Thyroid gland (tissue), 4 donors: ENCODE results near the gene GOLGA8T. TPM values are rescaled to one million over a fixed set of nuclear protein-coding genes. Genes with fewer than 3 reads are reported as not detected.
"Not testable (repeated sequence)": the region's sequence is repeated elsewhere in the genome, so short reads cannot be mapped to it uniquely, and the experiment has no call there.

Source experiments
- DNase-seq, 2 donors: peaks; one replicate each; pipeline ENCODE4 v3.0.0-alpha.2; 2019
- H3K27ac ChIP-seq, 3 donors: fragments of 200-600 bp; sonication (generic); 1 replicate in 2 of 3; 2 replicates in 1 of 3; pipeline ENCODE4 v1.5.1; 2016 to 2019; ENCODE audit warnings: mild to moderate bottlenecking in 1 of 3, moderate library complexity in 1 of 3
- H3K27me3 ChIP-seq: fragments of 200-600 bp; sonication (generic); one replicate; pipeline ENCODE4 v1.5.1; 2019
- H3K36me3 ChIP-seq, 2 donors: fragments of 200-600 bp; sonication (generic); one replicate each; pipeline ENCODE4 v1.5.1; 2016 to 2019
- H3K4me1 ChIP-seq, 2 donors: fragments of 200-600 bp; sonication (generic); one replicate each; pipeline ENCODE4 v1.5.1; 2017 to 2019
- H3K4me3 ChIP-seq, 3 donors: fragments of 200-600 bp; sonication (generic); replicated peaks in 1 of 3; 1 replicate in 2 of 3; 2 replicates in 1 of 3; pipeline ENCODE4 v1.5.1; 2016; ENCODE audit warnings: mild to moderate bottlenecking in 1 of 3
- H3K9me3 ChIP-seq: fragments of 200-600 bp; sonication (generic); one replicate; pipeline ENCODE4 v1.5.1; 2017
- WGBS, 2 donors: methylation state at CpG; one replicate each; pipeline ENCODE4 v1.1.5; 2017; 5-methylcytosine and 5-hydroxymethylcytosine counted together
- intact Hi-C: fragments of 100-400 bp; cut with DNase I; formaldehyde crosslinking; loops from one replicate; pipeline ENCODE4 v1.15.1; 2023
- total RNA-seq, 4 donors: library from RNA; depleted of rRNA; stranded (reverse); fragments of >200 nt; gene quantifications; one replicate each; pipeline ENCODE4 v1.2.3, GENCODE V29; 2016
- TF ChIP-seq, protein P1 (sequence below), 6 experiments: fragments of 200-600 bp in 3 of 6; fragments of 450-650 bp in 3 of 6; sonication (generic) in 3 of 6; IDR thresholded peaks; one replicate each; pipeline ENCODE4 v1.5.1; 2016 to 2019; ENCODE audit warnings: antibody characterized with exemption in 6 of 6, mild to moderate bottlenecking in 2 of 6, inconsistent platforms in 1 of 6, moderate library complexity in 1 of 6

Gene GOLGA8T, protein sequence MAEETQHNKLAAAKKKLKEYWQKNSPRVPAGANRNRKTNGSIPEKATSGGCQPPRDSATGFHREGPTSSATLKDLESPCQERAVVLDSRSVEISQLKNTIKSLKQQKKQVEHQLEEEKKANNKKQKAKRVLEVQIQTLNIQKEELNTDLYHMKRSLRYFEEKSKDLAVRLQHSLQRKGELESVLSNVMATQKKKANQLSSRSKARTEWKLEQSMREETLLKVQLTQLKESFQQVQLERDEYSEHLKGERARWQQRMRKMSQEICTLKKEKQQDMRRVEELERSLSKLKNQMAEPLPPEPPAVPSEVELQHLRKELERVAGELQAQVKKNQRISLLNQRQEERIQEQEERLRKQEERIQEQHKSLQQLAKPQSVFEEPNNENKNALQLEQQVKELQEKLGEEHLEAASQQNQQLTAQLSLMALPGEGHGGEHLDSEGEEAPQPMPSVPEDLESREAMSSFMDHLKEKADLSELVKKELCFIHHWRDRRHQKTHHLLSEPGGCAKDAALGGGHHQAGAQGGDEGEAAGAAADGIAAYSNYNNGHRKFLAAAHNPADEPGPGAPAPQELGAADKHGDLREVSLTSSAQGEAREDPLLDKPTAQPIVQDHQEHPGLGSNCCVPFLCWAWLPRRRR
- 1 to 10 TPM in 3 of 4 donors, not detected in 1; 1.2 to 1.4 (median 1.3) TPM for total RNA-seq

DNA sequence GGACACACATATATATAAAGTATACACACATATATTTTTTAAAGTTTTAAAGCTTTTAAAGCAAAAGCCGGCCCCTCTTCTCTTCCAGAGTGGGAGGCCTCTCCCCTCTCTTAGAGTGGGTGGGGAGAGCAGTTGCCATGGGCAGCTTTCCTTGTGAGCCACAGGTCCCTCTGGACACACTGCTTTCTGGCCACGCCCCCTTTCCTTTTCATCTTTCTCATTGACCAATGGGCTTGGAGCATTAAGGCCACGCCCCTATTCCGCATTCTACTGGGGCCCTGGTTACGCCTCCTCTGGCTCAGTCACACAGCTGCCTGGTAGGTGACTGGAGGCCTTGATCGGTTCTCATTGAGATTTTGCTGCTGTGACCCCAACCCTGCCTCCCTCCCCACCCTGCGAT, at the start of gene GOLGA8T:
Gene GOLGA8T, plus strand, starts transcription at position 301 of the 400 bp plus-strand sequence. Its CDS starts 98 bp downstream, at position 399.
- H3K4me1 ChIP-seq, H3K27ac ChIP-seq, DNase-seq, H3K27me3 ChIP-seq, H3K9me3 ChIP-seq, H3K36me3 ChIP-seq, intact Hi-C loops, H3K4me3 ChIP-seq: not testable (repeated sequence)
- WGBS, 2 donors, result no CpG with 5 or more reads among the region's 7 CpGs

DNA sequence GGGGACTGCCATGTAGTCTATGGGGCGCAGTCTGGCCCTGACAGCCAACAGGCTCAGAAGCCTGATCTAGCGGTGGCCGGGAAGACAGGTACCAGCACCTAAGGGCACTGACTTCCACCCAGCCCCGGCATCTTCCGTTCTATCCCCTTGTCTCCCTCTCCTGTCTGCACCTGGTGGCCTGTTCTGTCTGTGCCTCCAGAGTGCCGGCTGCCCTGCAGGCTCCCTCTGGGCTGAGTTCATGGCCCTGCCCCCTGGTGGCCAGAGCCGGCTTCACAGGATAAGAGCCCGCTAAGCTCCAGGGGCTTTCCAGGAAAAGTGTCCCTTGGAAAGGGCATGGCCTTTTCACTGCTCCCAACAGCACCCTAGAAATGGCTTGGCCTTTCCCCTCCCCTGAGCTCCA, 37.0 kb upstream of the GOLGA8T start:
- H3K36me3 ChIP-seq, H3K9me3 ChIP-seq, H3K4me3 ChIP-seq, H3K27me3 ChIP-seq, H3K27ac ChIP-seq, intact Hi-C loops, DNase-seq, H3K4me1 ChIP-seq: not testable (repeated sequence)
- WGBS, 2 donors, result no CpG with 5 or more reads among the region's 8 CpGs

DNA sequence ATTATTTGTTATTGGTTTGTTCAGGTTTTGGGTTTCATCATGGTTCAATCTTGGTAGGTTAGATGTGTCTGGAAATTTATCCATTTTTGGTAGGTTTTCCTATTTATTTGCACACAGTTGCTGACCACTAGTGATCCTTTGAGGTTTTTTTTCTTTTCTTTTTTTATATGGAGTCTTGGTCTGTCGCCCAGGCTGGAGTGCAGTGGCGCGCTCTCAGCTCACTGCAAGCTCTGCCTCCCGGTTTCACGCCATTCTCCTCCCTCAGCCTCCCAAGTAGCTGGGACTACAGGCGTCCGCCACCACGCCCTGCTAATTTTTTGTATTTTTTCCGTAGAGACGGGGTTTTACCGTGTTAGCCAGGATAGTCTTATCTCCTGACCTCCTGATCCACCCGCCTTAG, 32.0 kb upstream of the GOLGA8T start:
- H3K4me3 ChIP-seq, H3K27me3 ChIP-seq, DNase-seq, intact Hi-C loops, H3K36me3 ChIP-seq, H3K9me3 ChIP-seq, H3K27ac ChIP-seq, H3K4me1 ChIP-seq: not testable (repeated sequence)
- WGBS, 2 donors, result no CpG with 5 or more reads among the region's 12 CpGs

DNA sequence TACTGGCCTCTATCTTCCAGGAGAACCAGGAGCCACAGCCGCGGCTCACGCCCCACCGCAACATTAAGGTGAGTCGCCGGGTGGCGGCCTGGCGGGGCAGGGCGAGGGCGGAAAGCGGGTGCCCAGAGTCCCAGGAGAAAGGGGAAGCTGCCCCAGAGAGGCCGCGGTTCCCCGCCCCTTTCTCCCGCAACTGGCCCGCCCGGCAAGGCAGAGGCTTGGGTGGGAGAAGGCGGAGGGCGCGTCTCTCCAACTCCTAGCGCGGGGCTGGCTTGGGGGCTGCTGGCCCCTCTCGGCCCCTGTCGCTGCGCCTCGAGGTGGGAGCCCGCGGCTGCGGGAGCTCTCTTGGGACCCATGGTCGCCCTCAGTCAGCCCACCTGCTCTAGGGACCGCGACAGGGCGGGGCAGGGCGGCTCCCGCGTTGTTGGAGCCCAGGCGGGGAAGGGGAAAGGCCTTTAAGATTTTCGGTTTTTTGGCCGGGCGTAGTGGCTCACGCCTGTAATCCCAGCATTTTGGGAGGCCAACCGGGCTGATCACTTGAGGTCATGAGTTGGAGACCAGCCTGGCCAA, 30.8 kb upstream of the GOLGA8T start:
- H3K27ac ChIP-seq, H3K4me3 ChIP-seq, H3K27me3 ChIP-seq, H3K36me3 ChIP-seq, H3K4me1 ChIP-seq, DNase-seq, H3K9me3 ChIP-seq, intact Hi-C loops: not testable (repeated sequence)
- no CpG with 5 or more reads among the region's 42 CpGs for WGBS, 2 donors

DNA sequence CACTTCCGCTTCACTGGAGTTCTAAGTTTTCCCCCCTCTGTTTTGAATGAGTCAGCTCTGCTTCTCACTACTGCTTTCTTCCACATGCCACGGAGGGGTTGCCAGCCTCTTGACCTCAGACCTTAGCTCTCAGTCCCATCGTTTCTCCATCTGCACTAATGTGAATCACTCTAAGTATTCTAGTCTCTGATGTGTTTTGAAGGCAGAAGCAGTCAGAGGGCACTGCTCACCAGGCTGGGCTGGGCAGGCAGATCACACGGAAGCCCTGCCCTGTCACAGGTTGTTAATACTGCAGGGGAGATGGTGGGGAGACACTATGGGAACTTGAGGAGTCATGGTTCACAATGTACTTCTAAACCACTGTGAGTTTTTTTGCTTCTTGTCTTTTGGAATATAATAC, 24.3 kb upstream of the GOLGA8T start:
- no CpG with 5 or more reads among the region's 4 CpGs for WGBS, 2 donors
- intact Hi-C loops, DNase-seq, H3K36me3 ChIP-seq, H3K27me3 ChIP-seq, H3K9me3 ChIP-seq, H3K4me1 ChIP-seq, H3K4me3 ChIP-seq, H3K27ac ChIP-seq: not testable (repeated sequence)

DNA sequence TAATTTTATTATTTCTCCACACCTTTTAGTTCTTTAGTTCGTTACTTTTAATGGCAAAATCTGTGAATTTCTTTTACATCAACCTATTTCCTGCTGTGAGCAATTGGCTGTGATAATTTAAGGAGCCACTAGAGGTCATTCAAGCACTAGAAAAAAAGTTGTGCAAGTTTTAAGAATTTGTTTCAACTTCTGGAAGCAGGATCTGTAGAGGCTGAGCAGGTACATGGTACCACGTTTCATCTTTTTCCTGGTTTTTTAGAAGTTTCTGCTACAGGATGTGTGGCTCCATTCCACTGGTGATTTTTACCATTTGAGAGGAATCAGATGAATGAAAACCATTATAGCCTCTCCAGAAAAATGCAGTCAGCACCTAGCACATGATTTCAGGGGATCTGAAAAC, 4.8 kb upstream of the GOLGA8T start:
- H3K27me3 ChIP-seq, DNase-seq, H3K4me3 ChIP-seq, H3K9me3 ChIP-seq, intact Hi-C loops, H3K4me1 ChIP-seq, H3K27ac ChIP-seq, H3K36me3 ChIP-seq: not testable (repeated sequence)
- TF ChIP-seq, protein P1, sequence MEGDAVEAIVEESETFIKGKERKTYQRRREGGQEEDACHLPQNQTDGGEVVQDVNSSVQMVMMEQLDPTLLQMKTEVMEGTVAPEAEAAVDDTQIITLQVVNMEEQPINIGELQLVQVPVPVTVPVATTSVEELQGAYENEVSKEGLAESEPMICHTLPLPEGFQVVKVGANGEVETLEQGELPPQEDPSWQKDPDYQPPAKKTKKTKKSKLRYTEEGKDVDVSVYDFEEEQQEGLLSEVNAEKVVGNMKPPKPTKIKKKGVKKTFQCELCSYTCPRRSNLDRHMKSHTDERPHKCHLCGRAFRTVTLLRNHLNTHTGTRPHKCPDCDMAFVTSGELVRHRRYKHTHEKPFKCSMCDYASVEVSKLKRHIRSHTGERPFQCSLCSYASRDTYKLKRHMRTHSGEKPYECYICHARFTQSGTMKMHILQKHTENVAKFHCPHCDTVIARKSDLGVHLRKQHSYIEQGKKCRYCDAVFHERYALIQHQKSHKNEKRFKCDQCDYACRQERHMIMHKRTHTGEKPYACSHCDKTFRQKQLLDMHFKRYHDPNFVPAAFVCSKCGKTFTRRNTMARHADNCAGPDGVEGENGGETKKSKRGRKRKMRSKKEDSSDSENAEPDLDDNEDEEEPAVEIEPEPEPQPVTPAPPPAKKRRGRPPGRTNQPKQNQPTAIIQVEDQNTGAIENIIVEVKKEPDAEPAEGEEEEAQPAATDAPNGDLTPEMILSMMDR (IDR thresholded peaks at IDR 0.05), result peak in 1 of 6 experiments; percentile 33
- 0% methylated on average over 1 of the region's 2 CpGs for WGBS, 2 donors

DNA sequence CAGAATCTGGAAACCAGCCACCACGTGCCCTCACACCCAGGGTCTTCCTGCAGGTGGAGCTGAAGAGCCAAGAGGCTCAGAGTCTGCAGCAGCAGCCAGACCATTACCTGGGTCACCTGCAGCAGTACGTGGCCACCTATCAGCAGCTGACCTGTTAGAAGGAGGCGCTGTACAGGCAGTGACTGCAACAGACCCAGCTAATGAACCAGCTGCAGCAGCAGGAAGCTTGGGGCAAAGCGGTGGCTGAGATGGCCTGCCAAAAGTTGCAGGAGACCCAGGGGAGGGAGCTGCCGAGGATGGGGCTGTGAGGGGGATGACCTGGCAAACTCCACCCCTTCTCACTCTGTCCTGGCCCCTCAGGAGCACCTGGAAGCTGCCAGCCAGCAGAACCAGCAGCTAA, 8.4 kb downstream of the GOLGA8T start:
- no CpG with 5 or more reads among the region's 5 CpGs for WGBS, 2 donors
- H3K36me3 ChIP-seq, H3K9me3 ChIP-seq, H3K27ac ChIP-seq, H3K4me1 ChIP-seq, intact Hi-C loops, H3K4me3 ChIP-seq, H3K27me3 ChIP-seq, DNase-seq: not testable (repeated sequence)

DNA sequence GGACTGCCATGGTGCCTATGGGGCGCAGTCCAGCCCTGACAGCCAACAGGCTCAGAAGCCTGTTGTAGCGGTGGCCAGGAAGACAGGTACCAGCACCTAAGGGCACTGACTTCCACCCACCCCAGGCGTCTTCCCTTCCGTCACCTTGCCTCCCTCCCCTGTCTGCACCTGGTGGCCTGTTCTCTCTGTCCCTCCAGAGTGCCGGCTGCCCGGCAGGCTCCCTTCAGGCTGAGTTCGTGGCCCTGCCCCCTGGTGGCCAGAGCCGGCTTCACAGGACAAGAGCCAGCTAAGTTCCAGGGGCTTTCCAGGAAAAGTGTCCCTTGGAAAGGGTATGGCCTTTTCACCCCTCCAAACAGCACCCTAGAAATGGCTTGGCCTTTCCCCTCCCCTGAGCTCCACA, 15.0 kb downstream of the GOLGA8T start:
- intact Hi-C loops, H3K36me3 ChIP-seq, H3K27ac ChIP-seq, H3K4me3 ChIP-seq, H3K27me3 ChIP-seq, H3K4me1 ChIP-seq, H3K9me3 ChIP-seq, DNase-seq: not testable (repeated sequence)
- no CpG with 5 or more reads among the region's 8 CpGs for WGBS, 2 donors

DNA sequence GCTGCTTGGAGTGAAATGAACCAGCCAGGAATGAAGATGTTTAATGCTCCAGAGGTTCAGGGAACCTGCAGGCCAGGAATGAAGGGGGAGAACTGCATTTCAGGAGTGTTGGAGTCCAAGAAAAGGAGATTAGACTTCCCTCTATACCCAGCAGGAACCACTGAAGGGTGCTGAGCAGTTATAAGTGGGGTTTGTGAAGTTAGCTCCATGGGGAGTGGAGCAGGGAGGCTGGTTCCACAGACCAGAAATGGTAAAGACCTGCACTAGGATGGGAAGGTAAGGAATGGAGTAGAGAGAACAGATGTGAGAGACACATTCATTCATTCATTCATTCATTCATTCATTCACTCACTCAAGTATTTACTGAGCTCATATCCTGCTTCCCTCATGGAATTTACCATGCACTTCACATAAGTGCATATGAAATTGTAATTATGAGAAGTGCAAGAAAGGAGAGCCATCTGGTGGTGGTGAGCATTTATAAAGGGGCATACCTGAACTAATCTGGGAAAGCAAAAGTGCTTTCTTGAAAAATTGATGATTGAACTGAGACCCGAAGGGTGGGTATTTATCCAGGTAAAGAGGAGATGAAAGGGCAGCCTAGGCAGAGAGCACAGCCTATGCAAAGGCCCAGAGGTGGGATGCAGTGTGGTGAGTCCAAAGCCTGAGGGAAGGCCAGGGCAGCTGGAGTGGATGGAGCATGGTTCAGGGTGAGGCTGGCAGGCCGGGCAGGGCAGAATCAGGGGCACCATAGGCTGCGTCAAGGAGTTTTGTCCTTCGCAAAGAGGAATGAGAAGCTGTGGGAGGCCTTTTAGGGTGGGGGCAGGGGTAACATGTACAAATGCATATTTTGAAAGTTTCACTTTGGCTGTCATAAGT, 27.9 kb downstream of the GOLGA8T start:
- H3K27me3 ChIP-seq, H3K9me3 ChIP-seq, H3K27ac ChIP-seq, intact Hi-C loops, H3K4me3 ChIP-seq, H3K36me3 ChIP-seq, H3K4me1 ChIP-seq, DNase-seq: not testable (repeated sequence)
- 64 to 71% methylated on average over 4 of the region's 4 CpGs for WGBS, 2 donors

DNA sequence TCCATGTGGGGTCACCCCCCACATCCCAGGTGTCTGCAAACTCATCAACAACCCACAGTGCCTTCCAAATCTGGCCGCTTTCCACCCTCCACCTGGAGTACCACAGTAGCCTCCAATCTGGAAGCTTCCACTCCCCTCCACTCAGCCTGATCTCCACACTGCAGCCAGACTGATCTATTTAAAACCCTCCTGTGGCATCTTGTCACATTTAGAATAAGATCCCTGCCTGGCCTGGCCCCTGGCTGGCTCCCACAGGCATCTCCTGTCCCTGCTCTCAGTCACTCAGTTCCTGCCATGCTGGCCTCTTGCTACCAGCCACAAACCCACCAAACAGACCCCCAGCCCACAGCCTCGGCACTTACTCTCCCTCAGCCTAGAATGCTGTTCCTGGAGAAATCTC, 28.9 kb downstream of the GOLGA8T start:
- 73 to 86% methylated on average over 1 of the region's 2 CpGs for WGBS, 2 donors
- DNase-seq, H3K4me1 ChIP-seq: not testable (repeated sequence)

DNA sequence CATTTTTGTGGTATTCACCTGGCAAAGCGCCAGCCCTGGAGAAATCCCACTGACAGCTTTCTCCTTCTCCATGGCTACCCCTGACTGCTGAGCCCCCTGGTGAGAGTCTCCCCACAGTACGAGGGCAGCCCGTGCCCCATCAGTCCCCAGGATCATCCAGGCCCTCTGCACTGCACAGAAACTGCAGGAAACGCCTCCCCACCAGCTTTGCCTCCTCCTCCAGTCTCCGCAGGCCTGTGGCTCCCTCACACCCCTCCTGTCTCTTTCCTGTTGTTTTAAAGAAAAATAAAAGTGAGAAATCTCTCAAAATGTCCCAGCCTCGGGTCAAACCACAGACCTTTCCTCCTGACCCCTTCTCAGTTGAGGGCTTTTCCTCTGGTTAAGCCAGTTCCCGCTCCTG, 29.4 kb downstream of the GOLGA8T start:
- H3K36me3 ChIP-seq, DNase-seq, H3K9me3 ChIP-seq, H3K4me3 ChIP-seq, H3K4me1 ChIP-seq, H3K27ac ChIP-seq, H3K27me3 ChIP-seq, intact Hi-C loops: not testable (repeated sequence)
- no CpG with 5 or more reads among the region's 7 CpGs for WGBS, 2 donors

More for the DNA sequence above, 28.9 kb downstream of the GOLGA8T start:
- H3K27ac ChIP-seq, H3K4me3 ChIP-seq, H3K9me3 ChIP-seq, H3K36me3 ChIP-seq, intact Hi-C loops, H3K27me3 ChIP-seq: not testable (repeated sequence)
